ENCODE measurements around the gene TBC1D14. TPM values are rescaled to one million over a fixed set of nuclear protein-coding genes. Genes with fewer than 3 reads are reported as not detected.

The TBC1D14 gene
- total and polyA plus RNA-seq, 2 of the 8 experiments (the other 6 are each of a cell fraction or from before 2014, with no cell fraction given): 45.6 to 48.2 TPM

DNA sequence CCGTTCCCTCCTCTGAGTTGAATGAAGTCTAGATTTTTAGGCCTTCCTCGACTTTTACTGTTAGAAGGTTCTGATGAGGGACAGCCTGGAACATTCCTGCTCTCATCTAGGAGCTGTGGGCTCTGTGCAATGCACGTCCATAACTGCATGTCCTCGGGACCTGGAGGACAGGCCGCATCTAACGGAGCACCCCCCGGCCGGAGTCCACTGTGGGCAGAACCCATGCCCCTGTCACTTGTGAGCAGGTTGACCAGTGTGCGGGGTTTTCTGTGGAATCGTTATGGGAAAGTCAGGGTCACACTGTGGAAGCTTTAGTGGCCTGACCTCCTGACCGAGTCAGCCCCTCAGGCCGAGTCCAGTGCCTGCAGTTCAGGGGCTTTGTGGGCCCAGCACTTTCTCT is 114.3 kb downstream of the TBC1D14 start:
- H4K20me1 ChIP-seq (replicated peaks in 1 of 2; ENCODE audit: control insufficient read depth in 1 of 2, insufficient read depth in 2 of 2, low read length in 2 of 2): peaks cover 4 to 27% of the 10 kb centered on the region in 2 experiments
- H3K4me1 ChIP-seq (replicated peaks in 1 of 4; ENCODE audit: control insufficient read depth in 3 of 4, insufficient read depth in 4 of 4, low read length in 3 of 4): no peaks in the 10 kb centered on the region; a peak in 1 of 7 replicates
- H2BK12ac ChIP-seq (ENCODE audit: low read depth, low read length): no peak overlapping the region
- H3K79me2 ChIP-seq (ENCODE audit: control insufficient read depth in 1 of 2, insufficient read depth in 2 of 2, low read length in 2 of 2): no peaks in the 10 kb centered on the region
- no peak overlapping the region for H2AFZ ChIP-seq (ENCODE audit: low read length)
- H3K14ac ChIP-seq (ENCODE audit: insufficient read length): no peak overlapping the region
- FAIRE-seq (no peak), DNase-seq (ENCODE audit: low read depth in 1 of 2, low spot score in 2 of 2) (no peak)
- H2BK20ac ChIP-seq (ENCODE audit: low read length): no peak overlapping the region
- H3K18ac ChIP-seq (ENCODE audit: extremely low read depth, low read length): no peak overlapping the region
- peaks cover 10% of the 10 kb centered on the region; the same call in 1 of the 2 replicates for H3K23me2 ChIP-seq (ENCODE audit: low read depth, low read length)
- WGBS, 2 experiments (ENCODE audit: extremely low coverage in 1 of 2, insufficient coverage in 1 of 2, insufficient read length in 1 of 2, insufficient replicate concordance in 2 of 2, low coverage in 1 of 2, low lambda C conversion rate in 2 of 2, missing lambda C conversion rate in 1 of 2): 92% methylated on average over 12 of the region's 12 CpGs; no CpG with 5 or more reads in 1 of the 2 experiments
- peak overlapping the region; percentile 57; the same call in 1 of the 2 replicates for H4K8ac ChIP-seq (ENCODE audit: extremely low read depth, insufficient read depth, low read length)
- H2BK5ac ChIP-seq (ENCODE audit: low read depth, low read length): no peak overlapping the region
- no peak overlapping the region for H4K91ac ChIP-seq (replicated peaks; ENCODE audit: insufficient read length, low read length)
- no peak overlapping the region for H2BK120ac ChIP-seq (replicated peaks; ENCODE audit: low read depth, low read length)
- no peak overlapping the region for H3K56ac ChIP-seq (replicated peaks; ENCODE audit: insufficient read length, low read depth, low read length)
- no peak overlapping the region for H3K4me3 ChIP-seq (ENCODE audit: extremely low read depth in 1 of 4, insufficient read depth in 2 of 4, low read depth in 3 of 4, low read length in 4 of 4)
- no peak overlapping the region for H2AK5ac ChIP-seq (ENCODE audit: low read depth, low read length)
- H4K5ac ChIP-seq (ENCODE audit: insufficient read length, low read depth, low read length): no peak overlapping the region
- no peak for TF ChIP-seq BACH1 (IDR thresholded peaks at IDR 0.05; ENCODE audit: low read length)
- no peak for TF ChIP-seq HDAC6 (IDR thresholded peaks at IDR 0.05; ENCODE audit: low read depth, low read length)
- TF ChIP-seq MAFK (IDR thresholded peaks at IDR 0.05; ENCODE audit: low read depth, low read length): no peak
- no peak for TF ChIP-seq JUN (IDR thresholded peaks at IDR 0.05; ENCODE audit: low read depth, low read length)
- TF ChIP-seq POLR2AphosphoS5 (IDR thresholded peaks at IDR 0.05; ENCODE audit: low read depth, low read length): no peak
- no peak overlapping the region for H3K9ac ChIP-seq (replicated peaks in 1 of 4; ENCODE audit: extremely low read depth in 1 of 4, low read depth in 3 of 4, low read length in 3 of 4)
- no peak overlapping the region for H2BK15ac ChIP-seq (ENCODE audit: low read length)
- H3K9me3 ChIP-seq (ENCODE audit: insufficient read depth in 2 of 2, low read depth in 1 of 2, low read length in 1 of 2): no peaks in the 10 kb centered on the region
- no peaks in the 10 kb centered on the region for H3K27me3 ChIP-seq (replicated peaks in 1 of 4; ENCODE audit: control insufficient read depth in 3 of 4, extremely low read depth in 1 of 4, insufficient read depth in 3 of 4, low read length in 3 of 4)
- H3K23ac ChIP-seq (ENCODE audit: insufficient read length): no peak overlapping the region
- H3K27ac ChIP-seq (ENCODE audit: low read depth, low read length): no peak overlapping the region
- CTCF ChIA-PET (ENCODE audit: partially characterized antibody): interaction anchor here (0.7 to 1.7 kb wide), 7 partner anchors 8 to 117 kb away, joined by 3 to 7 read pairs (median 3); no protein-coding TSS in a partner anchor
- H3K79me1 ChIP-seq (ENCODE audit: low read depth, low read length): peaks cover 3% of the 10 kb centered on the region
- H3K36me3 ChIP-seq (ENCODE audit: control insufficient read depth in 2 of 4, insufficient read depth in 4 of 4, low read length in 3 of 4): peaks cover 0 to 27% (median 6%) of the 10 kb centered on the region in 4 experiments; a peak in 5 of 8 replicates
- H3K4me2 ChIP-seq (ENCODE audit: insufficient read depth in 1 of 2, low read depth in 2 of 2, low read length in 2 of 2): no peak overlapping the region
- POLR2A ChIA-PET (ENCODE audit: partially characterized antibody): interaction anchor here (1.4 kb wide), 1 partner anchor 8 kb away, joined by 3 read pairs; no protein-coding TSS in a partner anchor
- H3K4ac ChIP-seq (replicated peaks; ENCODE audit: insufficient read length, low read depth, low read length): no peak overlapping the region
